ENCODE data around the gene QARS1.

Gene QARS1

DNA sequence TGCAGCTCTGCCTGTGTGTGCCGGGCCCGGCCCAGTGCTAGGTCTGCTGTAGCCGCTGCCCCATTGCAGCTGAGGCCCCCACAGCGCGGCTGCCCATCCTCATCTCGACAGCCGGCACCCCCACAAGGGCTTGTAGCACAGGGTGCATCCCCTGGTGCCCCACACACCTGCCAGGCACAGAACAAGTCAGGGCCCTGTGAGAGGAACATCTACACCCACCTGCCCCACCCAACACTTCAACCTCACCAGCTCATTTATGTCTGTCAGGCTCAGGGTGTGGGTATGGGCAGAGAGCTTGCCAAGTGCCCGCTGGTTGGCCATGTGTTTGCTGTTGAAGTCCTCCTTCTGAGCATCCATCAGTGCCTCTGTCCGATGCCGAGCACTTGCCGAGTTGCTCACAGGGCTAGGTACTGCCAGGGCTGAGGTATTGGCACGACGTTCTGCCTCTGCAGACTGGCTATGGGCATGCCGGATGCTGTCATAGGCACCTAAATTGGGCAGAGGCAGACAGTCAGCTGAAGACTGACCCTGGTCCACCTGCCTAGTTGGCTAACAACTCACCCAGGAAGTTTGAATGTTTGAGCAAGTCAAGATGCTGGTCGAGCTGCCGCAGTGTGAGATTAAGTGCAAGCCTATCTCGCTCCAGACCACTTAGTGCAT lies 18.5 kb upstream of the QARS1 start:
- Histone ChIP-seq H3K27me3 (ENCODE audit: insufficient read depth, low read length, poor library complexity) (no peaks in the 10 kb centered on the region), H3K4me1 (ENCODE audit: control insufficient read depth, low read depth, low read length) (peaks cover 2% of the 10 kb centered on the region), H3K23ac (ENCODE audit: low read length) (no peak overlapping the region), H2BK15ac (replicated peaks; ENCODE audit: low read depth) (no peak overlapping the region), H3K79me1 (ENCODE audit: low read length) (peaks cover 7% of the 10 kb centered on the region), H3K56ac (ENCODE audit: low read length) (no peak overlapping the region), H2BK120ac (ENCODE audit: low read depth, low read length) (no peak overlapping the region), H2BK5ac (ENCODE audit: low read length) (no peak overlapping the region), H3K18ac (ENCODE audit: low read length) (no peak overlapping the region), H4K8ac (ENCODE audit: low read depth, low read length) (no peak overlapping the region), H3K4me2 (ENCODE audit: low read length) (no peak overlapping the region), H4K5ac (ENCODE audit: low read length) (no peak overlapping the region), H3K4ac (ENCODE audit: low read depth, low read length) (no peak overlapping the region), H3K4me3 (ENCODE audit: low read length) (no peak overlapping the region), H3K36me3 (ENCODE audit: control insufficient read depth, insufficient read depth, low read length) (peaks cover 3% of the 10 kb centered on the region), H3K9ac (ENCODE audit: low read length) (no peak overlapping the region), H3K79me2 (ENCODE audit: control insufficient read depth, insufficient read depth, low read length) (peaks cover 8% of the 10 kb centered on the region), H2AK5ac (ENCODE audit: low read length) (no peak overlapping the region), H3K27ac (ENCODE audit: low read depth, low read length) (no peak overlapping the region)
- WGBS (ENCODE audit: extremely low coverage, insufficient coverage, low lambda C conversion rate), result no CpG with 5 or more reads among the region's 17 CpGs
- DNase-seq, result no peak

DNA sequence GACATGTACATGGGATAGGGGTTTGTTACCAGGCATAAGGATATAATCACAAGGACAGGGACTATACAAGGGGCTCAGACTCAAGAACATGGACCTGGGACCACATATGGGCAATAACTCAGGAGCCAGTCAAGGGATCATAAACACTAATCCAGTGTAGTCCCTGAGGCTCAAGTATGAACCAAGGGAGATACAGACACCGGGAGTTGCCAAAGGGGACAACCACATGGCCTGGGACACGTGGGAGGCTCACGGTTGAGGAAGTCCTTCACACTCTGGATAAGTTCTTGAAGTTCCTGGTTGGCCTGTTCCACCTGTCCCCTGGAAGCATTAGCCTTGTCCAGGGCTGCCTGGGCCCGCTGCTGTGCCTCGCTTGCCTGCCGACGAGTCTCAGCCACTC lies 17.9 kb upstream of the QARS1 start:
- Histone ChIP-seq H2AK5ac (ENCODE audit: low read length) (no peak overlapping the region), H3K36me3 (ENCODE audit: control insufficient read depth, insufficient read depth, low read length) (peaks cover 3% of the 10 kb centered on the region), H3K79me1 (ENCODE audit: low read length) (peaks cover 7% of the 10 kb centered on the region), H2BK5ac (ENCODE audit: low read length) (no peak overlapping the region), H2BK120ac (ENCODE audit: low read depth, low read length) (no peak overlapping the region), H3K79me2 (ENCODE audit: control insufficient read depth, insufficient read depth, low read length) (peaks cover 8% of the 10 kb centered on the region), H3K23ac (ENCODE audit: low read length) (no peak overlapping the region), H3K56ac (ENCODE audit: low read length) (no peak overlapping the region), H3K27me3 (ENCODE audit: insufficient read depth, low read length, poor library complexity) (no peaks in the 10 kb centered on the region), H3K18ac (ENCODE audit: low read length) (no peak overlapping the region), H3K4me1 (ENCODE audit: control insufficient read depth, low read depth, low read length) (peaks cover 2% of the 10 kb centered on the region), H4K5ac (ENCODE audit: low read length) (no peak overlapping the region), H2BK15ac (replicated peaks; ENCODE audit: low read depth) (no peak overlapping the region), H3K4me2 (ENCODE audit: low read length) (no peak overlapping the region), H3K9ac (ENCODE audit: low read length) (no peak overlapping the region), H3K4ac (ENCODE audit: low read depth, low read length) (no peak overlapping the region), H4K8ac (ENCODE audit: low read depth, low read length) (no peak overlapping the region), H3K27ac (ENCODE audit: low read depth, low read length) (no peak overlapping the region), H3K4me3 (ENCODE audit: low read length) (no peak overlapping the region)
- no peak for DNase-seq
- WGBS (ENCODE audit: extremely low coverage, insufficient coverage, low lambda C conversion rate), result no CpG with 5 or more reads among the region's 7 CpGs

- Histone ChIP-seq H3K36me3 (ENCODE audit: control insufficient read depth, insufficient read depth, low read length) (peaks cover 3% of the 10 kb centered on the region), H3K4me1 (ENCODE audit: control insufficient read depth, low read depth, low read length) (peaks cover 2% of the 10 kb centered on the region), H3K9ac (ENCODE audit: low read length) (no peak overlapping the region), H4K8ac (ENCODE audit: low read depth, low read length) (no peak overlapping the region), H3K23ac (ENCODE audit: low read length) (no peak overlapping the region), H2AK5ac (ENCODE audit: low read length) (no peak overlapping the region), H3K4me3 (ENCODE audit: low read length) (no peak overlapping the region), H3K79me1 (ENCODE audit: low read length) (peaks cover 7% of the 10 kb centered on the region), H3K4me2 (ENCODE audit: low read length) (no peak overlapping the region), H4K5ac (ENCODE audit: low read length) (no peak overlapping the region), H3K56ac (ENCODE audit: low read length) (no peak overlapping the region), H3K79me2 (ENCODE audit: control insufficient read depth, insufficient read depth, low read length) (peaks cover 8% of the 10 kb centered on the region), H3K27me3 (ENCODE audit: insufficient read depth, low read length, poor library complexity) (no peaks in the 10 kb centered on the region), H3K27ac (ENCODE audit: low read depth, low read length) (no peak overlapping the region), H3K4ac (ENCODE audit: low read depth, low read length) (no peak overlapping the region), H2BK120ac (ENCODE audit: low read depth, low read length) (no peak overlapping the region), H2BK5ac (ENCODE audit: low read length) (no peak overlapping the region), H3K18ac (ENCODE audit: low read length) (no peak overlapping the region), H2BK15ac (replicated peaks; ENCODE audit: low read depth) (no peak overlapping the region)
- no CpG with 5 or more reads among the region's 12 CpGs for WGBS (ENCODE audit: extremely low coverage, insufficient coverage, low lambda C conversion rate)
- DNase-seq, result no peak
Observed at GRCh38 chr3:49122022-49122421, 17.5 kb upstream of the QARS1 start.

DNA sequence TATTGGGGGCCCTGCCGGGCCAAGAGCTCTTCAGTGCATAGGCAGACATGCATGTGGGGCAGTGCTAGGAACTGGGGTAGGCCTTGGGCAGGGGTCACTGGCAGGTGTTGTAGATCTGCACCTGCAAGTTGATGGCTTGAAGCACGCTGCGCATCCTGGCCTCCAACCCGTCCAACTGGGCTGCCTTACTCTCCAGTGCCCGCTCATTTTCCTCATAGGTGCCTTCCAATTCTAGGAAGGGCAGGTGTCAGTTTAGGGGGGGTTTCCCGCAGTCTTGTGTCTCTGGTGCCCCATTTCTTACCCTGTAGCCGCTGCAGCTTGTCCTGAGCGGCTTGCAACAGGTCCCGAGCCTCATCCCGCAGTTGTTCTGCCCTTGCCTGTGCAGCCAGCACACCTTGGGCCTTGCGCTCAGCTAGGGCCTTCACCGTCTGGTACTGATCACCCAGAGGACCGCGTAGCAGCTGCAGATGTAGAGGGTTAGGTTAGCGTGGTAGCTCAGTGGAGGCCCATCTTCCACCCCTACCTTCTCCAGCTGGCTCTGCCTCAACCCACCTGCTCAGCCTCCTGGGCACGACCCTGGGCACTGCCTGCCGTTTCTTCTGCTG lies 16.7 kb upstream of the QARS1 start:
- no peak overlapping the region for H2BK15ac ChIP-seq (replicated peaks; ENCODE audit: low read depth)
- no peak overlapping the region for H3K23ac ChIP-seq (ENCODE audit: low read length)
- peak overlapping the region; percentile 74 for H3K56ac ChIP-seq (ENCODE audit: low read length)
- H2BK120ac ChIP-seq (ENCODE audit: low read depth, low read length), result no peak overlapping the region
- peaks cover 3% of the 10 kb centered on the region for H3K36me3 ChIP-seq (ENCODE audit: control insufficient read depth, insufficient read depth, low read length)
- no peak overlapping the region for H2BK5ac ChIP-seq (ENCODE audit: low read length)
- peaks cover 2% of the 10 kb centered on the region for H3K4me1 ChIP-seq (ENCODE audit: control insufficient read depth, low read depth, low read length)
- H3K4me3 ChIP-seq (ENCODE audit: low read length), result no peak overlapping the region
- no peak overlapping the region for H4K5ac ChIP-seq (ENCODE audit: low read length)
- peak overlapping the region; percentile 37 for H3K4me2 ChIP-seq (ENCODE audit: low read length)
- no peak overlapping the region for H4K8ac ChIP-seq (ENCODE audit: low read depth, low read length)
- H3K27me3 ChIP-seq (ENCODE audit: insufficient read depth, low read length, poor library complexity), result no peaks in the 10 kb centered on the region
- peak overlapping the region; percentile 56 for H3K9ac ChIP-seq (ENCODE audit: low read length)
- peaks cover 8% of the 10 kb centered on the region for H3K79me2 ChIP-seq (ENCODE audit: control insufficient read depth, insufficient read depth, low read length)
- peak overlapping the region; percentile 2 for H2AK5ac ChIP-seq (ENCODE audit: low read length)
- no peak overlapping the region for H3K4ac ChIP-seq (ENCODE audit: low read depth, low read length)
- peaks cover 7% of the 10 kb centered on the region for H3K79me1 ChIP-seq (ENCODE audit: low read length)
- DNase-seq, result no peak
- no CpG with 5 or more reads among the region's 17 CpGs for WGBS (ENCODE audit: extremely low coverage, insufficient coverage, low lambda C conversion rate)
- H3K18ac ChIP-seq (ENCODE audit: low read length), result no peak overlapping the region
- H3K27ac ChIP-seq (ENCODE audit: low read depth, low read length), result no peak overlapping the region

- Histone ChIP-seq H3K27me3 (ENCODE audit: insufficient read depth, low read length, poor library complexity) (no peaks in the 10 kb centered on the region), H3K23ac (ENCODE audit: low read length) (peak within 1 kb of the TSS; percentile 94), H3K4me2 (ENCODE audit: low read length) (peak within 1 kb of the TSS; percentile 45), H2BK15ac (replicated peaks; ENCODE audit: low read depth) (no peak within 1 kb of the TSS), H2BK120ac (ENCODE audit: low read depth, low read length) (no peak within 1 kb of the TSS), H3K79me2 (ENCODE audit: control insufficient read depth, insufficient read depth, low read length) (peaks cover 8% of the 10 kb centered on the region), H2BK5ac (ENCODE audit: low read length) (peak within 1 kb of the TSS; percentile 52), H2AK5ac (ENCODE audit: low read length) (peak within 1 kb of the TSS; percentile 2), H3K18ac (ENCODE audit: low read length) (no peak within 1 kb of the TSS), H3K9ac (ENCODE audit: low read length) (peak within 1 kb of the TSS; percentile 99), H4K8ac (ENCODE audit: low read depth, low read length) (no peak within 1 kb of the TSS), H3K36me3 (ENCODE audit: control insufficient read depth, insufficient read depth, low read length) (peaks cover 3% of the 10 kb centered on the region), H3K4ac (ENCODE audit: low read depth, low read length) (no peak within 1 kb of the TSS), H3K4me3 (ENCODE audit: low read length) (peak within 1 kb of the TSS; percentile 92), H3K27ac (ENCODE audit: low read depth, low read length) (peak within 1 kb of the TSS; percentile 83), H3K4me1 (ENCODE audit: control insufficient read depth, low read depth, low read length) (peaks cover 2% of the 10 kb centered on the region), H4K5ac (ENCODE audit: low read length) (no peak within 1 kb of the TSS), H3K56ac (ENCODE audit: low read length) (peak within 1 kb of the TSS; percentile 99), H3K79me1 (ENCODE audit: low read length) (peaks cover 7% of the 10 kb centered on the region)
- peak; percentile 94 for DNase-seq
- no CpG with 5 or more reads among the region's 70 CpGs for WGBS (ENCODE audit: extremely low coverage, insufficient coverage, low lambda C conversion rate)
Observed at GRCh38 chr3:49120438-49121131, 16.0 kb upstream of the QARS1 start, which contains the start of gene USP19. USP19 (minus strand) TSS chr3:49120823; CDS start chr3:49119145, 1,678 bp downstream.

Measured in mesendoderm (in vitro differentiated cells).